Adrenal gland (tissue), 12 donors: Measurements from ENCODE around the gene MOSPD2. TPM values are rescaled to one million over a fixed set of nuclear protein-coding genes. Genes with fewer than 3 reads are reported as not detected.

Experiments used
- DNase-seq, 7 donors: peaks; one replicate each; pipeline ENCODE4 v3.0.0-alpha.2; 2019 to 2020
- H3K27ac ChIP-seq, 5 donors: fragments of 200-600 bp; sonication (generic) in 4 of 5; 1 replicate in 3 of 5; 2 replicates in 2 of 5; pipeline versions ENCODE4 v1.5.1 to v1.8.0; 2016 to 2020; ENCODE audit warnings: mild to moderate bottlenecking in 1 of 5
- H3K27me3 ChIP-seq: fragments of 200-600 bp; 2 replicates; pipeline ENCODE4 v1.8.0; 2021
- H3K36me3 ChIP-seq, 2 donors: fragments of 200-600 bp; replicated peaks in 1 of 2; 1 replicate in 1 of 2; 2 replicates in 1 of 2; pipeline versions ENCODE4 v1.5.1 to v1.8.0; 2018 to 2022
- H3K4me1 ChIP-seq, 2 donors: fragments of 200-600 bp; replicated peaks in 1 of 2; 1 replicate in 1 of 2; 2 replicates in 1 of 2; pipeline versions ENCODE4 v1.5.1 to v1.8.0; 2018 to 2021
- H3K4me3 ChIP-seq, 4 donors: fragments of 200-600 bp; sonication (generic) in 3 of 4; one replicate each; pipeline ENCODE4 v1.5.1; 2016 to 2018
- H3K9me3 ChIP-seq, 3 donors: fragments of 200-600 bp; sonication (generic) in 1 of 3; replicated peaks in 1 of 3; 1 replicate in 2 of 3; 2 replicates in 1 of 3; pipeline versions ENCODE4 v1.5.1 to v1.8.0; 2016 to 2021
- POLR2A ChIP-seq, 2 donors: fragments of 450-650 bp; IDR thresholded peaks; one replicate each; pipeline ENCODE4 v1.6.1; 2017; ENCODE audit warnings: antibody characterized with exemption in 2 of 2, mild to moderate bottlenecking in 2 of 2, moderate library complexity in 1 of 2
- WGBS, 4 donors: extraction: QIAGEN DNeasy Blood & Tissue Kit in 2 of 4; methylation state at CpG; one replicate each; pipeline versions ENCODE4 v1.1.5 to v1.1.7; 2013 to 2017; 5-methylcytosine and 5-hydroxymethylcytosine counted together
- intact Hi-C, 2 donors: fragments of 100-400 bp; cut with DNase I; formaldehyde crosslinking; loops; one replicate each; pipeline versions ENCODE4 v1.14.1 to v1.15.0; 2022 to 2023
- polyA plus RNA-seq, 3 donors: library from polyadenylated mRNA; stranded (reverse); fragments of 200-250 nt in 2 of 3; fragments of 350-450 nt in 1 of 3; fragmentation: Illumina TruSeq in 1 of 3; extraction: RNeasy Lipid Tissue Mini Kit (QIAGEN cat#74804) in 1 of 3; gene quantifications; one replicate each; pipeline ENCODE4 v1.2.3, GENCODE V29; 2013 to 2014
- total RNA-seq, 9 donors: library from RNA; depleted of rRNA in 4 of 9; stranded (reverse); fragments of >200 nt in 4 of 9; fragments of 120-200 nt in 1 of 9; fragmentation: NEBNext Ultra II Directional in 1 of 9; extraction: Animal tissue kit (Norgen Biotek cat#: 25700) in 1 of 9; gene quantifications; one replicate each; pipeline versions ENCODE4 v1.1.0 to v1.2.4, GENCODE V29; 2013 to 2023
- TF ChIP-seq, protein P1 (sequence below), 6 experiments: fragments of 450-650 bp in 4 of 6; fragments of 200-600 bp in 2 of 6; sonication (generic) in 1 of 6; IDR thresholded peaks; 1 replicate in 5 of 6; 2 replicates in 1 of 6; pipeline versions ENCODE4 v1.5.1 to v1.8.0; 2016 to 2021; ENCODE audit warnings: antibody characterized with exemption in 6 of 6, mild to moderate bottlenecking in 2 of 6, moderate library complexity in 1 of 6
- donor health status: healthy with polysubstance abuse.
- donor health status: Bipolar disorder and iron deficiency.
- donor health status: DM: yes; HTN: yes; CAD: no.
- donor health status: DM: no; HTN: no; CAD: no.
- donor health status: DM: no; HTN: no; CAD: no.
- donor health status: DM: yes; HTN: yes; CAD: no.

MOSPD2 gene
- total and polyA plus RNA-seq, 12 donors = 2.8 to 29.0 (median 12.4) TPM

DNA sequence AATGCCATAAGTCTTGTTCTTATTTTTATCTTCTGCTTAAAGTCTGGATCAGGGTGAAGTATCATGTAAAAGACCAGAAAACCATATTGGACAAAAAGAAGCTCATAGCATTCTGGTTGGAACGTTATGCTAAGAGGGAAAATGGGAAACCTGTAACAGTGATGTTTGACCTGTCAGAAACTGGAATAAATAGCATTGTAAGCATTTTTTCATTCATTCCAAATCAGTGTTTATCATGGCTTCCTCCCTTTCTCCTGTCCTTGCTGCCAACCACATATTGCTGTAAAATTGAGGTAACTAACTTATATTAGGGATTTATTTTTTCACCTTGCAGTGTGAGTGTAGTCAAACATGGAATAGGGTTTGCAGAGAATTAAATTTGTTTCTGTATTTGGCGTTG lies 23.8 kb downstream of the MOSPD2 start:
- WGBS, 4 donors = 66 to 100% (median 83%) methylated on average over 2 of the region's 2 CpGs
- no peak overlapping the region for H3K4me3 ChIP-seq
- no peak overlapping the region for H3K27ac ChIP-seq
- TF ChIP-seq, protein P1, sequence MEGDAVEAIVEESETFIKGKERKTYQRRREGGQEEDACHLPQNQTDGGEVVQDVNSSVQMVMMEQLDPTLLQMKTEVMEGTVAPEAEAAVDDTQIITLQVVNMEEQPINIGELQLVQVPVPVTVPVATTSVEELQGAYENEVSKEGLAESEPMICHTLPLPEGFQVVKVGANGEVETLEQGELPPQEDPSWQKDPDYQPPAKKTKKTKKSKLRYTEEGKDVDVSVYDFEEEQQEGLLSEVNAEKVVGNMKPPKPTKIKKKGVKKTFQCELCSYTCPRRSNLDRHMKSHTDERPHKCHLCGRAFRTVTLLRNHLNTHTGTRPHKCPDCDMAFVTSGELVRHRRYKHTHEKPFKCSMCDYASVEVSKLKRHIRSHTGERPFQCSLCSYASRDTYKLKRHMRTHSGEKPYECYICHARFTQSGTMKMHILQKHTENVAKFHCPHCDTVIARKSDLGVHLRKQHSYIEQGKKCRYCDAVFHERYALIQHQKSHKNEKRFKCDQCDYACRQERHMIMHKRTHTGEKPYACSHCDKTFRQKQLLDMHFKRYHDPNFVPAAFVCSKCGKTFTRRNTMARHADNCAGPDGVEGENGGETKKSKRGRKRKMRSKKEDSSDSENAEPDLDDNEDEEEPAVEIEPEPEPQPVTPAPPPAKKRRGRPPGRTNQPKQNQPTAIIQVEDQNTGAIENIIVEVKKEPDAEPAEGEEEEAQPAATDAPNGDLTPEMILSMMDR (IDR thresholded peaks at IDR 0.05) = no peak
- no peak for TF ChIP-seq POLR2A (IDR thresholded peaks at IDR 0.05)
- no peaks in the 10 kb centered on the region for H3K4me1 ChIP-seq
- intact Hi-C loops = no loop called here
- no peaks in the 10 kb centered on the region for H3K9me3 ChIP-seq
- H3K27me3 ChIP-seq = no peaks in the 10 kb centered on the region
- H3K36me3 ChIP-seq = no peaks in the 10 kb centered on the region
- DNase-seq = no peak

DNA sequence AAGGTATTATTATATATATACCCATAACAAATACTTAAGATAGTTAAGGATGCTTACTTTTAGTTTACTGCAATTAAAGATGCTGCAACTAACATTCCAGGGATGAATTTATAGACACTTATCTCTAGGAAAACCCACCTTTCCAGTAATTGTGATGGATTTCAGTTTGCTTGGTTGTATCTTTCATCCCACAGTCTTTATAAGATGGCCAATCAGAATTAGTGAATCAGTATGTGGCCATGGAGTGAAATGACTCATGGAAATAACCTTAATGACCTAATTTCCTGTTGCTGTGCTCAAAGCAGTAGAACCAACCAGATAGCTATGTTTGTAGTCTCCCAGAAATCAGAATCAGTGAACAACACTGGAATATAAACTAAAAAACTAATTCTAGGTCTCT lies 26.4 kb downstream of the MOSPD2 start:
- H3K27me3 ChIP-seq = no peaks in the 10 kb centered on the region
- intact Hi-C loops = no loop called here
- H3K4me3 ChIP-seq = no peak overlapping the region
- no peaks in the 10 kb centered on the region for H3K36me3 ChIP-seq
- no peaks in the 10 kb centered on the region for H3K9me3 ChIP-seq
- no peaks in the 10 kb centered on the region for H3K4me1 ChIP-seq
- TF ChIP-seq, protein P1 (IDR thresholded peaks at IDR 0.05) = no peak
- TF ChIP-seq POLR2A (IDR thresholded peaks at IDR 0.05) = no peak
- DNase-seq = no peak
- no peak overlapping the region for H3K27ac ChIP-seq

DNA sequence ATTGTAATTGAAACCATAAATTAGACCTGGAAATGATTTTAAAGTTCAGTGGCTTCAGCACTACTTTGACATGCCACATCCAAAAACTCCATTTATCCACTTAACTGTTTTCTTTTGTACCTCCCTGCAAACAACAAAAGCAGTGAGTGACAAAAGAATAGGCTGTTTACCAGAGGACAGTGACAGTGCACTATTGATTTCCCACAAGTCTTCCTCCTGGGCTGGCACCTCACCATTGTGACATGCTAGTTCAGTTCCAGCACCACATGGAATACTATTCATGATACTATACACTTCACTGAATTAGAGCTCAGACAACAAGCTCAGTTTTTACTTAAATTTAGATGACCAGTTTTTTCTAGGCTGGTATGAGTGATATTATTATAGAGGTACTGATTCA lies 29.3 kb downstream of the MOSPD2 start:
- DNase-seq = no peak
- Histone ChIP-seq H3K36me3 (no peaks in the 10 kb centered on the region), H3K9me3 (no peaks in the 10 kb centered on the region), H3K4me3 (no peak overlapping the region), H3K27ac (no peak overlapping the region), H3K4me1 (no peaks in the 10 kb centered on the region), H3K27me3 (no peaks in the 10 kb centered on the region)
- no peak for TF ChIP-seq POLR2A (IDR thresholded peaks at IDR 0.05)
- TF ChIP-seq, protein P1 (IDR thresholded peaks at IDR 0.05) = no peak
- intact Hi-C loops = no loop called here

DNA sequence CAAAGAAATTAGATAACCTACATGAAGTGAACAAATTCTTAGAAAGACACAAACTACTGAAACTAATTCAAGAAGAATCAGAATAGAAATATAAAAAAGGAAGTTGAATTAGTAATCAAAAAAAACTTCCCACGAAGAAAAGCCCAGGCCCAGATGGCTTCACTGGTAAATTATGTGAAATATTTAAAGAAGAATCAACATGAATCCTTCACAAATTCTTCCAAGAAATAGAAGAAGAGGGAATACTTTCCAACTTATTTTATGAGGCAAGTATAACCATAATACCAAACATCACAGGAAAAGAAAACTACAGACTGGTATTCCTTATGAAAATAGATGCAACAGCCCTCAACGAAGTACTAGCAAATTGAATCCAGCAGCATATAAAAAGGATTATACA lies 30.7 kb downstream of the MOSPD2 start:
- Histone ChIP-seq H3K36me3 (no peaks in the 10 kb centered on the region), H3K27me3 (no peaks in the 10 kb centered on the region), H3K4me1 (no peaks in the 10 kb centered on the region), H3K27ac (no peak overlapping the region), H3K4me3 (no peak overlapping the region), H3K9me3 (no peaks in the 10 kb centered on the region)
- 55 to 78% (median 66%) methylated on average over 2 of the region's 2 CpGs for WGBS, 4 donors
- TF ChIP-seq, protein P1 (IDR thresholded peaks at IDR 0.05) = no peak
- no peak for TF ChIP-seq POLR2A (IDR thresholded peaks at IDR 0.05)
- intact Hi-C loops = no loop called here
- no peak for DNase-seq
